Measurements from ENCODE around the gene DAW1. TPM values are rescaled to one million over a fixed set of nuclear protein-coding genes. Genes with fewer than 3 reads are reported as not detected.

Gene DAW1, protein sequence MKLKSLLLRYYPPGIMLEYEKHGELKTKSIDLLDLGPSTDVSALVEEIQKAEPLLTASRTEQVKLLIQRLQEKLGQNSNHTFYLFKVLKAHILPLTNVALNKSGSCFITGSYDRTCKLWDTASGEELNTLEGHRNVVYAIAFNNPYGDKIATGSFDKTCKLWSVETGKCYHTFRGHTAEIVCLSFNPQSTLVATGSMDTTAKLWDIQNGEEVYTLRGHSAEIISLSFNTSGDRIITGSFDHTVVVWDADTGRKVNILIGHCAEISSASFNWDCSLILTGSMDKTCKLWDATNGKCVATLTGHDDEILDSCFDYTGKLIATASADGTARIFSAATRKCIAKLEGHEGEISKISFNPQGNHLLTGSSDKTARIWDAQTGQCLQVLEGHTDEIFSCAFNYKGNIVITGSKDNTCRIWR
- total RNA-seq: 4.9 and 6.5 TPM in 2 replicates

DNA sequence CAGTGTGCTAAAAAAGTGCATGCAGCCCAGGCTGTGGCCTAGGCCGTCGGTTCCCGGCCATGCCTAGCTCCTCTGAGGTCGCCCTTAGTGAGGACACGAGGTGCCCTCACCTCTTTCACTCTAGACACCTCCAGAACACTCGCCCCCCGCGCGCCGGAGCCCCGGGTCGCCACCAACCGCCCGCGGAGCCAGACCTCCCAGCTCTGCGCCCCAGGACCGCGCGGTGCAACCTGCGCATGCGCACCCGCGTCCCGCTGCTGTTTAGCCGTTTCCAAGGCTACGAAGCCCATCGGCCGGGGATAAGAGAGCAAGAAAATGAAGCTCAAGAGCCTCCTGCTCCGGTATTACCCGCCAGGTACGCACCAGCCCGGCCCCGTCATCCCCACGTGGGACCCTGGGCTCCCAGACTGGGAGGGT, at the start of gene DAW1:
DAW1 (plus strand) TSS at position 257 of the 417 bp plus-strand sequence; CDS start at position 316, 59 bp downstream.

Other genes with a start within 250 kb of the DAW1 start
- not detected in 2 replicates for gene SCYGR5, start 204.8 kb upstream of the DAW1 start, total RNA-seq
- gene SLC19A3, start 153.6 kb upstream of the DAW1 start, total RNA-seq: 0.17 and 0.59 TPM in 2 replicates
- gene SCYGR6, start 146.9 kb upstream of the DAW1 start, total RNA-seq: not detected in 2 replicates
- not detected in 2 replicates for gene SCYGR7, start 143.3 kb upstream of the DAW1 start, total RNA-seq
- not detected in 2 replicates for gene SCYGR8, start 125.7 kb upstream of the DAW1 start, total RNA-seq
- 1.5 and 2.2 TPM in 2 replicates for gene CCL20, start 57.8 kb upstream of the DAW1 start, total RNA-seq